Sigmoid colon (tissue), 7 donors: Measurements from ENCODE around the gene VPS8. TPM values are rescaled to one million over a fixed set of nuclear protein-coding genes. Genes with fewer than 3 reads are reported as not detected.

Experiments used
- DNase-seq: peaks from one replicate; pipeline ENCODE4 v3.0.0-alpha.2; 2019
- H3K27ac ChIP-seq, 4 donors: fragments of 200-600 bp; sonication (generic); one replicate each; pipeline ENCODE4 v1.5.1; 2016 to 2019; ENCODE audit warnings: mild to moderate bottlenecking in 1 of 4
- H3K27me3 ChIP-seq, 3 donors: fragments of 200-600 bp; sonication (generic); one replicate each; pipeline ENCODE4 v1.5.1; 2019; ENCODE audit warnings: mild to moderate bottlenecking in 1 of 3
- H3K36me3 ChIP-seq, 4 donors: fragments of 200-600 bp; sonication (generic); one replicate each; pipeline ENCODE4 v1.5.1; 2016 to 2019
- H3K4me1 ChIP-seq, 4 donors: fragments of 200-600 bp; sonication (generic); one replicate each; pipeline ENCODE4 v1.5.1; 2017 to 2019
- H3K4me3 ChIP-seq, 4 donors: fragments of 200-600 bp; sonication (generic); one replicate each; pipeline ENCODE4 v1.5.1; 2017 to 2019; ENCODE audit warnings: mild to moderate bottlenecking in 2 of 4, moderate library complexity in 1 of 4
- H3K9me3 ChIP-seq, 4 donors: fragments of 200-600 bp in 3 of 4; sonication (generic) in 3 of 4; one replicate each; pipeline versions ENCODE4 v1.5.1 to v1.6.1; 2013 to 2019
- EP300 ChIP-seq, 4 donors: sonication (generic); formaldehyde crosslinking; IDR thresholded peaks; one replicate each; pipeline ENCODE4 v1.6.1; 2017; ENCODE audit warnings: antibody characterized with exemption in 4 of 4
- POLR2A ChIP-seq, 2 donors: fragments of 450-650 bp; IDR thresholded peaks; one replicate each; pipeline ENCODE4 v1.6.1; 2016; ENCODE audit warnings: antibody characterized with exemption in 2 of 2, mild to moderate bottlenecking in 2 of 2, moderate library complexity in 2 of 2
- POLR2AphosphoS5 ChIP-seq, 4 donors: sonication (generic); formaldehyde crosslinking; IDR thresholded peaks; one replicate each; pipeline ENCODE4 v1.6.1; 2017; ENCODE audit warnings: antibody characterized with exemption in 4 of 4
- WGBS, 2 donors: extraction: QIAGEN DNeasy Blood & Tissue Kit; methylation state at CpG; one replicate each; pipeline ENCODE4 v1.1.7; 2013; 5-methylcytosine and 5-hydroxymethylcytosine counted together
- intact Hi-C: fragments of 100-400 bp; cut with DNase I; formaldehyde crosslinking; loops from one replicate; pipeline ENCODE4 v1.15.1; 2023
- polyA plus RNA-seq, 3 donors: library from polyadenylated mRNA; stranded (reverse); fragments of 200-250 nt; gene quantifications; one replicate each; pipeline ENCODE4 v1.2.3, GENCODE V29; 2013
- total RNA-seq, 4 donors: library from RNA; depleted of rRNA; stranded (reverse); fragments of >200 nt; gene quantifications; one replicate each; pipeline ENCODE4 v1.1.0, GENCODE V29; 2016
- TF ChIP-seq, protein P1 (sequence below), 4 experiments: fragments of 450-650 bp in 3 of 4; fragments of 200-600 bp in 1 of 4; IDR thresholded peaks; one replicate each; pipeline ENCODE4 v1.5.1; 2016 to 2019; ENCODE audit warnings: antibody characterized with exemption in 4 of 4, mild to moderate bottlenecking in 3 of 4, moderate library complexity in 2 of 4
- donor health status: healthy with polysubstance abuse.
- donor health status: Bipolar disorder and iron deficiency.
- donor health status: healthy.

VPS8 gene
- total and polyA plus RNA-seq, 7 donors: 12.0 to 64.5 (median 34.6) TPM

DNA sequence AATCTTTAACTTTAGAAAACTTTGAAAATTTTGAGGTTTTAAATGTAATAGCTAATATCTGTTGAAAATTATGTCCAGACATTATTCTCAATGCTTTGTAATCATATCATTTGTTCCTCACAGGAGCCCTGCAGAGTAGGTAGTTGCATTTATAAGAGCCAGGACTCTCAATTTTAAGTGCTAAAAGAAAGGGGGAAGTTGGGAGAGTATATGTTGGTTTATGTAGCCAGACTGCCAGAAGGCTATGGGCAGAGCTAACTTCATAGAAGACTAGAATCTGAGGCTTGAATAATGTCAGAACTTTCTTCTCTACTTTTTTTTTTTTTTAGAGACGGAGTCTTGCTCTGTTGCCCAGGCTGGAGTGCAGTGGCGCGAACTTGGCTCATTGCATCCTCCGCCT, 9.1 kb downstream of the VPS8 start:
- WGBS, 2 donors: 96 to 99% methylated on average over 4 of the region's 4 CpGs
- DNase-seq: no peak
- intact Hi-C loops: no loop called here
- Histone ChIP-seq H3K27ac (no peak overlapping the region), H3K27me3 (no peaks in the 10 kb centered on the region), H3K36me3 (peaks cover 0 to 1% (median 0%) of the 10 kb centered on the region in 4 donors), H3K4me3 (no peak overlapping the region), H3K9me3 (no peaks in the 10 kb centered on the region), H3K4me1 (peaks cover 0 to 14% (median 4%) of the 10 kb centered on the region in 4 donors)
- TF ChIP-seq POLR2A (IDR thresholded peaks at IDR 0.05): no peak
- no peak for TF ChIP-seq POLR2AphosphoS5 (IDR thresholded peaks at IDR 0.05)
- TF ChIP-seq, protein P1, sequence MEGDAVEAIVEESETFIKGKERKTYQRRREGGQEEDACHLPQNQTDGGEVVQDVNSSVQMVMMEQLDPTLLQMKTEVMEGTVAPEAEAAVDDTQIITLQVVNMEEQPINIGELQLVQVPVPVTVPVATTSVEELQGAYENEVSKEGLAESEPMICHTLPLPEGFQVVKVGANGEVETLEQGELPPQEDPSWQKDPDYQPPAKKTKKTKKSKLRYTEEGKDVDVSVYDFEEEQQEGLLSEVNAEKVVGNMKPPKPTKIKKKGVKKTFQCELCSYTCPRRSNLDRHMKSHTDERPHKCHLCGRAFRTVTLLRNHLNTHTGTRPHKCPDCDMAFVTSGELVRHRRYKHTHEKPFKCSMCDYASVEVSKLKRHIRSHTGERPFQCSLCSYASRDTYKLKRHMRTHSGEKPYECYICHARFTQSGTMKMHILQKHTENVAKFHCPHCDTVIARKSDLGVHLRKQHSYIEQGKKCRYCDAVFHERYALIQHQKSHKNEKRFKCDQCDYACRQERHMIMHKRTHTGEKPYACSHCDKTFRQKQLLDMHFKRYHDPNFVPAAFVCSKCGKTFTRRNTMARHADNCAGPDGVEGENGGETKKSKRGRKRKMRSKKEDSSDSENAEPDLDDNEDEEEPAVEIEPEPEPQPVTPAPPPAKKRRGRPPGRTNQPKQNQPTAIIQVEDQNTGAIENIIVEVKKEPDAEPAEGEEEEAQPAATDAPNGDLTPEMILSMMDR (IDR thresholded peaks at IDR 0.05): no peak
- TF ChIP-seq EP300 (IDR thresholded peaks at IDR 0.05): no peak

DNA sequence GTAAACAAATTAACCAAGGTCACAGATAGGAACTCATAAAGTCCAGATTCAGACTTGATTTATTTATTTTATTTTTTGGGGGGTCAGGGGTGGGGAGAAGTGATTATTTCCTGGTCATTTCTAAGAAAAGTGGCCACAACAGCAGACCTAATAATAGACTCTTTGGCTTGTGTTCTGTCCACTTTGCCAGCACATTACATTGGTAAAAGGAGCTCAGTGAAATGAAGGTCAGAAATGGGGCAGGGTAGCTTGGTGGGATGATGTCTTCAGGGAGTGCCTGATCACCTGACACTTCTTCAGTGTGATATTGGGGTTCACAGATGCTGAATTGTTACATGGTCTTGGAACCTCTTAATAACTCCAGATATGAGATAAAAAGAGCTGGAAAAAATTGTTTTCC, 10.1 kb downstream of the VPS8 start:
- no peak for DNase-seq
- no peak overlapping the region for H3K4me3 ChIP-seq
- TF ChIP-seq EP300 (IDR thresholded peaks at IDR 0.05) (no peak), POLR2AphosphoS5 (IDR thresholded peaks at IDR 0.05) (no peak), POLR2A (IDR thresholded peaks at IDR 0.05) (no peak)
- TF ChIP-seq, protein P1 (IDR thresholded peaks at IDR 0.05): no peak
- peaks cover 0 to 11% (median 0%) of the 10 kb centered on the region in 4 donors for H3K36me3 ChIP-seq
- H3K27me3 ChIP-seq: no peaks in the 10 kb centered on the region
- H3K27ac ChIP-seq: no peak overlapping the region
- intact Hi-C loops: no loop called here
- peaks cover 0 to 14% (median 4%) of the 10 kb centered on the region in 4 donors for H3K4me1 ChIP-seq
- H3K9me3 ChIP-seq: no peaks in the 10 kb centered on the region

DNA sequence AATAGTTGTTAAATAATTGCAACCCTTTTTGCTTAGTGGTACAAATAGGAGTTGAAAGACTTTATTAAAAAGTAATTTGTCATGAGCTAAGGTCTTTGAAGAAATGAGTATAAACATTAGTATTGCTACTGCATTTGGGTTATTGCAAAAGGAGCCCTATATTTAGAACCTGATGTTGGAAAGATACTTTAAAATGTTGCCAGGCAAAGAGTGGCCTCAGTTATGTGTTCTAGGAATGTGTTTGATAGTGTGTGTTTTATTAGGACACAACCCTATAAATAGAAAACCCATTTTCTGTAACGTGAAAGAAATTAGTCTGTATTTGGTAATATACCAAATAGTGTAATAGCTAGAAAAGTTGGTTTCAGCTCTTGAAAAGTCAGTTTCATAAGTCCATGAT, 10.7 kb downstream of the VPS8 start:
- H3K27me3 ChIP-seq: no peaks in the 10 kb centered on the region
- H3K4me1 ChIP-seq: peaks cover 0 to 14% (median 4%) of the 10 kb centered on the region in 4 donors
- DNase-seq: no peak
- intact Hi-C loops: no loop called here
- TF ChIP-seq POLR2AphosphoS5 (IDR thresholded peaks at IDR 0.05) (no peak), POLR2A (IDR thresholded peaks at IDR 0.05) (no peak), EP300 (IDR thresholded peaks at IDR 0.05) (no peak)
- TF ChIP-seq, protein P1 (IDR thresholded peaks at IDR 0.05): no peak
- no peaks in the 10 kb centered on the region for H3K9me3 ChIP-seq
- H3K36me3 ChIP-seq: peaks cover 0 to 17% (median 0%) of the 10 kb centered on the region in 4 donors
- 70 to 89% methylated on average over 1 of the region's 1 CpG for WGBS, 2 donors
- H3K27ac ChIP-seq: no peak overlapping the region
- no peak overlapping the region for H3K4me3 ChIP-seq

DNA sequence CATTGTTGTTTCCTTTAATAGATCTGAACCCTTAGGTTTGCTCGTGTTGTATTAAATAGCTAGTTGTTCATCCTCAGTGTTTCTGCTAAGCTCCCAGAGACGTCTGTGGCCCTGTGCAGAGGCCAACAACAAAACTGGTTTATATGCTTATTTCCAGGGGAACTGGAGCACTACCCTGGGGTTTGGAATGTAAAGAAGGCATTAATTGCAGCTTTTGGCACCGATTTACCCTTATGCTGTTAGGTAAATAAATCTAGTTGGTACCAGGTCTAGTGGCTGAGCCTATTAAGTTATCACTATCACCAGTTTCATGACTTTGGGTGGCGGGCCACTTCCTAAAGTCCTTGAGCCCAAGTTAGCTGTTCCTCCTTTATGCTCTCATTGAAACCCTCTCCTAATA, 12.0 kb downstream of the VPS8 start:
- Histone ChIP-seq H3K4me1 (peaks cover 0 to 14% (median 4%) of the 10 kb centered on the region in 4 donors), H3K36me3 (peaks cover 0 to 23% (median 0%) of the 10 kb centered on the region in 4 donors), H3K4me3 (no peak overlapping the region), H3K27me3 (no peaks in the 10 kb centered on the region), H3K9me3 (no peaks in the 10 kb centered on the region), H3K27ac (no peak overlapping the region)
- DNase-seq: no peak
- TF ChIP-seq EP300 (IDR thresholded peaks at IDR 0.05) (no peak), POLR2AphosphoS5 (IDR thresholded peaks at IDR 0.05) (no peak), POLR2A (IDR thresholded peaks at IDR 0.05) (no peak)
- TF ChIP-seq, protein P1 (IDR thresholded peaks at IDR 0.05): no peak
- intact Hi-C loops: no loop called here
- WGBS, 2 donors: 87 to 89% methylated on average over 4 of the region's 4 CpGs
